Adrenal gland (tissue), 5 donors: ENCODE measurements around the gene KRTAP10-1.

Source experiments
- POLR2A ChIP-seq, 2 donors: fragments of 450-650 bp; IDR thresholded peaks; one replicate each; pipeline ENCODE4 v1.6.1; 2017; ENCODE audit warnings: antibody characterized with exemption in 2 of 2, mild to moderate bottlenecking in 2 of 2, moderate library complexity in 1 of 2
- TF ChIP-seq, protein P1 (sequence below), 6 experiments: fragments of 450-650 bp in 4 of 6; fragments of 200-600 bp in 2 of 6; sonication (generic) in 1 of 6; IDR thresholded peaks; 1 replicate in 5 of 6; 2 replicates in 1 of 6; pipeline versions ENCODE4 v1.5.1 to v1.8.0; 2016 to 2021; ENCODE audit warnings: antibody characterized with exemption in 6 of 6, mild to moderate bottlenecking in 2 of 6, moderate library complexity in 1 of 6
- donor health status: DM: no; HTN: no; CAD: no.

DNA sequence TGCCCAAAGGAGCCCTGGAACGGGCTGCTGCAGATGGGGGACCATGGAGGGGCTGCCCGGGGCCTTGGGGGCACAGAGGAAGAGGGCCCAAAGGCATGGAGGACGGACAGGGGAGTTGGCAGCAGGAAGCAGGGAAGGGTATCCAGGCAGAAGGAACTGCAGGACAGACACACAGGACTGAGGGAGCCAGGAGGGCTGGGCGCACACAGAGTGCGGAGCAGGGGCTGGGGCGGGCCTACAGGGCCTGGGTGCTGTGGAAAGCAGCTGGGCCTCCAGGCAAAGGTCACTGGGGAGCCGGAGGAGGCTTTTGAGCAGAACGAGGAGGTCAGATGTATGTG, 28.1 kb downstream of the KRTAP10-1 start:
- TF ChIP-seq, protein P1, sequence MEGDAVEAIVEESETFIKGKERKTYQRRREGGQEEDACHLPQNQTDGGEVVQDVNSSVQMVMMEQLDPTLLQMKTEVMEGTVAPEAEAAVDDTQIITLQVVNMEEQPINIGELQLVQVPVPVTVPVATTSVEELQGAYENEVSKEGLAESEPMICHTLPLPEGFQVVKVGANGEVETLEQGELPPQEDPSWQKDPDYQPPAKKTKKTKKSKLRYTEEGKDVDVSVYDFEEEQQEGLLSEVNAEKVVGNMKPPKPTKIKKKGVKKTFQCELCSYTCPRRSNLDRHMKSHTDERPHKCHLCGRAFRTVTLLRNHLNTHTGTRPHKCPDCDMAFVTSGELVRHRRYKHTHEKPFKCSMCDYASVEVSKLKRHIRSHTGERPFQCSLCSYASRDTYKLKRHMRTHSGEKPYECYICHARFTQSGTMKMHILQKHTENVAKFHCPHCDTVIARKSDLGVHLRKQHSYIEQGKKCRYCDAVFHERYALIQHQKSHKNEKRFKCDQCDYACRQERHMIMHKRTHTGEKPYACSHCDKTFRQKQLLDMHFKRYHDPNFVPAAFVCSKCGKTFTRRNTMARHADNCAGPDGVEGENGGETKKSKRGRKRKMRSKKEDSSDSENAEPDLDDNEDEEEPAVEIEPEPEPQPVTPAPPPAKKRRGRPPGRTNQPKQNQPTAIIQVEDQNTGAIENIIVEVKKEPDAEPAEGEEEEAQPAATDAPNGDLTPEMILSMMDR (IDR thresholded peaks at IDR 0.05) = no peak
- TF ChIP-seq POLR2A (IDR thresholded peaks at IDR 0.05) = no peak
